HEK293 (cell line): ENCODE measurements around the gene CHD5.

Experiments used
- CTCF ChIA-PET: fragments of 350-600 bp; formaldehyde crosslinking; extraction: SDS; loops from one replicate; lab custom pipeline; 2021; ENCODE audit warnings: antibody characterized with exemption; lab: Yijun Ruan, JAX
- POLR2A ChIA-PET: fragments of 300-600 bp; formaldehyde crosslinking; extraction: SDS; loops from one replicate; lab custom pipeline; 2020; ENCODE audit warnings: antibody characterized with exemption, inconsistent platforms; lab: Yijun Ruan, JAX
- H3K27ac ChIP-seq: fragments of 200-500 bp; sonication (Bioruptor generic); 2 replicates; pipeline ENCODE4 v1.5.1; 2014; ENCODE audit warnings: low read depth, low read length, control low read depth, inconsistent platforms; ENCODE audit errors: extremely low read depth
- H3K36me3 ChIP-seq, 2 experiments: fragments of 200-500 bp in 1 of 2; sonication (Bioruptor generic) in 1 of 2; 1 replicate in 1 of 2; 2 replicates in 1 of 2; pipeline ENCODE4 v1.5.1; 2014 to 2017; ENCODE audit warnings: inconsistent platforms in 2 of 2, low read length in 2 of 2; ENCODE audit not compliant: control insufficient read depth in 2 of 2, insufficient read depth in 1 of 2
- H3K4me1 ChIP-seq: fragments of 200-500 bp; sonication (Bioruptor generic); 2 replicates; pipeline ENCODE4 v1.5.1; 2014; ENCODE audit warnings: mild to moderate bottlenecking, low read length, inconsistent platforms; ENCODE audit not compliant: control insufficient read depth, insufficient read depth
- H3K4me3 ChIP-seq: 2 replicates; pipeline ENCODE4 v1.5.1; 2011; ENCODE audit warnings: low read depth, mild to moderate bottlenecking, control low read depth, low read length, moderate library complexity
- H3K9me3 ChIP-seq: fragments of 200-500 bp; sonication (Bioruptor generic); 2 replicates; pipeline ENCODE4 v1.5.1; 2014; ENCODE audit warnings: low read depth, low read length, inconsistent platforms; ENCODE audit not compliant: control insufficient read depth, insufficient read depth
- FEZF1 ChIP-seq: fragments of 450-650 bp; formaldehyde crosslinking; IDR thresholded peaks from 2 replicates; pipeline ENCODE4 v1.5.1; 2016; ENCODE audit warnings: missing biosample characterization, missing genetic modification characterization
- GLIS1 ChIP-seq: fragments of 450-650 bp; formaldehyde crosslinking; IDR thresholded peaks from 2 replicates; pipeline ENCODE4 v1.5.1; 2016; ENCODE audit warnings: missing biosample characterization, missing genetic modification characterization
- HOXD13 ChIP-seq: sonication (generic); formaldehyde crosslinking; IDR thresholded peaks from 2 replicates; pipeline ENCODE4 v1.8.0; 2022; ENCODE audit warnings: missing genetic modification reagents, borderline replicate concordance
- MZF1 ChIP-seq: fragments of 450-650 bp; formaldehyde crosslinking; IDR thresholded peaks from 2 replicates; pipeline ENCODE4 v1.5.1; 2017; ENCODE audit warnings: missing biosample characterization, missing genetic modification characterization, borderline replicate concordance
- PATZ1 ChIP-seq: fragments of 450-650 bp; formaldehyde crosslinking; IDR thresholded peaks from 2 replicates; pipeline ENCODE4 v1.5.1; 2016; ENCODE audit warnings: missing biosample characterization, missing genetic modification characterization
- PRDM2 ChIP-seq: fragments of 450-650 bp; formaldehyde crosslinking; IDR thresholded peaks from 2 replicates; pipeline ENCODE4 v1.5.1; 2016; ENCODE audit warnings: missing biosample characterization, missing genetic modification characterization, borderline replicate concordance
- RBAK ChIP-seq: fragments of 450-650 bp; formaldehyde crosslinking; IDR thresholded peaks from 2 replicates; pipeline ENCODE4 v1.5.1; 2016; ENCODE audit warnings: missing biosample characterization, missing genetic modification characterization
- REPIN1 ChIP-seq: fragments of 450-650 bp; formaldehyde crosslinking; IDR thresholded peaks from 2 replicates; pipeline ENCODE4 v1.5.1; 2017; ENCODE audit warnings: missing biosample characterization, missing genetic modification characterization, low read depth
- SETDB1 ChIP-seq: IDR thresholded peaks from one replicate; pipeline ENCODE4 v1.6.1; 2017; ENCODE audit warnings: mild to moderate bottlenecking, low read length, moderate library complexity, mixed read lengths; ENCODE audit not compliant: insufficient read length
- YY2 ChIP-seq: fragments of 450-650 bp; formaldehyde crosslinking; IDR thresholded peaks from 2 replicates; pipeline ENCODE4 v1.5.1; 2016; ENCODE audit warnings: missing biosample characterization, missing genetic modification characterization
- ZFP37 ChIP-seq: fragments of 450-650 bp; formaldehyde crosslinking; IDR thresholded peaks from 2 replicates; pipeline ENCODE4 v1.5.1; 2016; ENCODE audit warnings: missing biosample characterization, missing genetic modification characterization
- ZNF114 ChIP-seq: fragments of 450-650 bp; formaldehyde crosslinking; IDR thresholded peaks from 2 replicates; pipeline ENCODE4 v1.5.0; 2017; ENCODE audit warnings: missing biosample characterization, missing genetic modification characterization
- ZNF132 ChIP-seq: fragments of 450-650 bp; formaldehyde crosslinking; IDR thresholded peaks from 2 replicates; pipeline ENCODE4 v1.5.1; 2017; ENCODE audit warnings: missing biosample characterization, missing genetic modification characterization, borderline replicate concordance
- ZNF211 ChIP-seq: fragments of 450-650 bp; formaldehyde crosslinking; IDR thresholded peaks from 2 replicates; pipeline ENCODE4 v1.5.1; 2016; ENCODE audit warnings: low read depth, missing biosample characterization, missing genetic modification characterization
- ZNF214 ChIP-seq: fragments of 450-650 bp; formaldehyde crosslinking; IDR thresholded peaks from 2 replicates; pipeline ENCODE4 v1.5.1; 2017; ENCODE audit warnings: missing biosample characterization, mild to moderate bottlenecking, missing genetic modification characterization, borderline replicate concordance
- ZNF221 ChIP-seq: fragments of 450-650 bp; formaldehyde crosslinking; IDR thresholded peaks from 2 replicates; pipeline ENCODE4 v1.5.1; 2017; ENCODE audit warnings: missing biosample characterization, missing genetic modification characterization, borderline replicate concordance
- ZNF24 ChIP-seq: fragments of 450-650 bp; formaldehyde crosslinking; IDR thresholded peaks from 2 replicates; pipeline ENCODE4 v1.5.1; 2016; ENCODE audit warnings: missing biosample characterization, missing genetic modification characterization
- ZNF280C ChIP-seq: fragments of 450-650 bp; formaldehyde crosslinking; IDR thresholded peaks from 2 replicates; pipeline ENCODE4 v1.5.1; 2016; ENCODE audit warnings: missing biosample characterization, missing genetic modification characterization
- ZNF521 ChIP-seq: fragments of 450-650 bp; formaldehyde crosslinking; IDR thresholded peaks from 2 replicates; pipeline ENCODE4 v1.5.1; 2017; ENCODE audit warnings: missing biosample characterization, mild to moderate bottlenecking, missing genetic modification characterization
- ZNF555 ChIP-seq: fragments of 450-650 bp; formaldehyde crosslinking; conservative IDR thresholded peaks from 2 replicates; pipeline ENCODE4 v1.5.1; 2017; ENCODE audit warnings: missing biosample characterization, mild to moderate bottlenecking, missing genetic modification characterization, inconsistent platforms
- ZNF558 ChIP-seq: fragments of 450-650 bp; formaldehyde crosslinking; IDR thresholded peaks from 2 replicates; pipeline ENCODE4 v1.5.1; 2016; ENCODE audit warnings: missing biosample characterization, missing genetic modification characterization
- ZNF610 ChIP-seq: fragments of 450-650 bp; formaldehyde crosslinking; IDR thresholded peaks from 2 replicates; pipeline ENCODE4 v1.5.1; 2016; ENCODE audit warnings: missing biosample characterization, missing genetic modification characterization, borderline replicate concordance
- ZNF623 ChIP-seq: fragments of 450-650 bp; formaldehyde crosslinking; IDR thresholded peaks from 2 replicates; pipeline ENCODE4 v1.5.1; 2016; ENCODE audit warnings: missing biosample characterization, missing genetic modification characterization
- ZNF660 ChIP-seq: fragments of 450-650 bp; IDR thresholded peaks from 2 replicates; pipeline ENCODE4 v1.5.1; 2018; ENCODE audit warnings: missing biosample characterization, mild to moderate bottlenecking, missing genetic modification characterization
- ZNF670 ChIP-seq: fragments of 450-650 bp; formaldehyde crosslinking; IDR thresholded peaks from 2 replicates; pipeline ENCODE4 v1.5.1; 2016; ENCODE audit warnings: missing biosample characterization, missing genetic modification characterization, low read depth
- ZNF76 ChIP-seq: fragments of 450-650 bp; formaldehyde crosslinking; IDR thresholded peaks from 2 replicates; pipeline ENCODE4; 2016; ENCODE audit warnings: low read depth, missing biosample characterization, missing genetic modification characterization, borderline replicate concordance
- ZSCAN4 ChIP-seq: fragments of 450-650 bp; formaldehyde crosslinking; IDR thresholded peaks from 2 replicates; pipeline ENCODE4 v1.5.1; 2017; ENCODE audit warnings: missing biosample characterization, missing genetic modification characterization

Gene CHD5

GRCh38 chr1:6148497-6149241 lies 31.5 kb downstream of the CHD5 start:
- ChIA-PET POLR2A (interaction anchor here (0.6 to 0.9 kb wide), 3 partner anchors 9 to 49 kb away, joined by 3 to 10 read pairs (median 7); no protein-coding TSS in a partner anchor), CTCF (no interaction called here)
- H3K27ac ChIP-seq = no peak overlapping the region; the same call in 1 of the 2 replicates
- H3K4me1 ChIP-seq = no peaks in the 10 kb centered on the region; the same call in 1 of the 2 replicates
- no peaks in the 10 kb centered on the region for H3K36me3 ChIP-seq
- no peaks in the 10 kb centered on the region for H3K9me3 ChIP-seq
- 0 out of 2 replicates have a peak overlapping the region, but pooled peaks have one; percentile 13 for H3K4me3 ChIP-seq
- TF ChIP-seq ZNF555 = no peak
- TF ChIP-seq ZNF24 (tag by site-specific recombination) = no peak
- no peak for TF ChIP-seq MZF1 (tag by site-specific recombination)
- TF ChIP-seq ZNF660 = no peak
- TF ChIP-seq ZNF610 (tag by site-specific recombination) = no peak
- TF ChIP-seq RBAK (tag by site-specific recombination) = no peak
- no peak for TF ChIP-seq ZFP37 (tag by site-specific recombination)
- no peak for TF ChIP-seq ZNF670
- TF ChIP-seq ZNF76 (tag by site-specific recombination) = no peak
- TF ChIP-seq REPIN1 (tag by site-specific recombination) = no peak
- TF ChIP-seq FEZF1 (tag by site-specific recombination) = no peak
- TF ChIP-seq ZNF280C (tag by site-specific recombination) = no peak
- TF ChIP-seq ZNF623 (tag by site-specific recombination) = no peak
- TF ChIP-seq ZNF114 (tag by site-specific recombination) = no peak
- TF ChIP-seq ZNF521 (tag by site-specific recombination) = no peak
- no peak for TF ChIP-seq ZNF558 (tag by site-specific recombination)
- TF ChIP-seq PRDM2 (tag by site-specific recombination) = no peak
- TF ChIP-seq HOXD13 = no peak
- no peak for TF ChIP-seq ZNF211 (tag by site-specific recombination)
- no peak for TF ChIP-seq ZNF214
- no peak for TF ChIP-seq ZSCAN4 (tag by site-specific recombination)
- TF ChIP-seq PATZ1 (tag by site-specific recombination) = peak; percentile 69
- TF ChIP-seq GLIS1 = peak; percentile 82
- TF ChIP-seq YY2 = no peak
- TF ChIP-seq ZNF132 = no peak
- no peak for TF ChIP-seq SETDB1
- no peak for TF ChIP-seq ZNF221 (tag by site-specific recombination)
